ENCODE measurements around the gene ALDH18A1.
"Not testable (repeated sequence)": the region's sequence is repeated elsewhere in the genome, so short reads cannot be mapped to it uniquely, and the experiment has no call there.

The ALDH18A1 gene

DNA sequence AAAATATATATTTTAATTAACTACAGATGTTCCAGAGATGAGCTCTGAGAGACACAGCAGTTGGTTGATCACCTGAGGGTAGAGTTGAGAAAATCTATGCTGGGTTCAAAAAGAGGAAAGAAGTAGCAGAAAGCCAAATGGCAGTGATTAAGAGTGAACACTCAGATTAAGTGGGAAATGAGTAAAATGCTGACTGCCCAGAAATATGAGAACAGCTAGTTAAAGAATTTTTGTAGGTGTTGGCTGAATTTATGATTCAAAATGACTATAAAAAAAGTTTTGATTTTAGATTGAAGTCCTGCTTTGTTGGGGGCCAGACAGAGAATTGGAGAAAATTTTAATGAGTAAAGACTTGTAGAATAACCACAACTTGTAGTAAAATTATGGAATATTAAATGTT is 27.5 kb upstream of the ALDH18A1 start:
- H3K4me1 ChIP-seq, result peaks cover 5% of the 10 kb centered on the region
- H3K27ac ChIP-seq, result no peak overlapping the region
- H3K36me3 ChIP-seq (ENCODE audit: control insufficient read depth, insufficient read depth, low read length), result no peaks in the 10 kb centered on the region
- H2AFZ ChIP-seq, result no peak overlapping the region
- H3K4me2 ChIP-seq (ENCODE audit: low read length), result no peak overlapping the region
- H3K4me3 ChIP-seq (ENCODE audit: low read depth, low read length), result no peak overlapping the region
- H3K27me3 ChIP-seq (ENCODE audit: control insufficient read depth, insufficient read depth, low read length), result no peaks in the 10 kb centered on the region
- no peak overlapping the region for H3K9ac ChIP-seq
- TF ChIP-seq CTCF (IDR thresholded peaks at IDR 0.05), result no peak
- no peaks in the 10 kb centered on the region for H3K9me3 ChIP-seq (ENCODE audit: control insufficient read depth, low read length)
- no peaks in the 10 kb centered on the region for H3K79me2 ChIP-seq

GRCh38 chr10:95675403-95676116 is 19.0 kb upstream of the ALDH18A1 start:
- no peaks in the 10 kb centered on the region for H3K27me3 ChIP-seq (ENCODE audit: control insufficient read depth, insufficient read depth, low read length)
- no peaks in the 10 kb centered on the region for H3K36me3 ChIP-seq (ENCODE audit: control insufficient read depth, insufficient read depth, low read length)
- H3K79me2 ChIP-seq, result no peaks in the 10 kb centered on the region
- no peak overlapping the region for H3K9ac ChIP-seq
- no peak overlapping the region for H2AFZ ChIP-seq
- no peak overlapping the region for H3K4me3 ChIP-seq (ENCODE audit: low read depth, low read length)
- H3K4me1 ChIP-seq, result no peaks in the 10 kb centered on the region
- no peak overlapping the region for H3K27ac ChIP-seq
- no peak for TF ChIP-seq CTCF (IDR thresholded peaks at IDR 0.05)
- H3K4me2 ChIP-seq (ENCODE audit: low read length), result no peak overlapping the region
- H3K9me3 ChIP-seq (ENCODE audit: control insufficient read depth, low read length), result no peaks in the 10 kb centered on the region

GRCh38 chr10:95674643-95675042 is 18.1 kb upstream of the ALDH18A1 start:
- Histone ChIP-seq H3K36me3 (ENCODE audit: control insufficient read depth, insufficient read depth, low read length) (no peaks in the 10 kb centered on the region), H3K79me2 (no peaks in the 10 kb centered on the region), H3K9me3 (ENCODE audit: control insufficient read depth, low read length) (no peaks in the 10 kb centered on the region), H3K4me2 (ENCODE audit: low read length) (no peak overlapping the region), H3K27ac (no peak overlapping the region), H3K4me3 (ENCODE audit: low read depth, low read length) (no peak overlapping the region), H3K4me1 (no peaks in the 10 kb centered on the region), H2AFZ (no peak overlapping the region), H3K9ac (no peak overlapping the region), H3K27me3 (ENCODE audit: control insufficient read depth, insufficient read depth, low read length) (no peaks in the 10 kb centered on the region)
- TF ChIP-seq CTCF (IDR thresholded peaks at IDR 0.05), result no peak

DNA sequence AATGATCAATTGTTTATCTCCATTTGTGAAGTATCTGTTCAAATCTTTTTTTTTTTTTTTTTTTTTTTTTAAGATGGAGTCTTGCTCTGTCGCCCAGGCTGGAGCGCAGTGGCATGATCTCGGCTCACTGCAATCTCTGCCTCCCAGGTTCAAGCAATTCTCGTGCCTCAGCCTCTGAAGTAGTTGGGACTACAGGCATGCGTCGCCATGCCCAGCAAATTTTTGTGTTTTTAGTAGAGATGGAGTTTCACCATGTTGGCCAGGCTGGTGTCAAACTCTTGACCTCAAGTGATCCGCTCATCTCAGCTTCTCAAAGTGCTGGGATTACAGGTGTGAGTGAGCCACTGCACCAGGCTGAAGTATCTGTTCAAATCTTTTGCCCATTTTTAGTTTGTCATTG is 16.1 kb upstream of the ALDH18A1 start:
- H3K4me1 ChIP-seq; H3K79me2 ChIP-seq; H3K27me3 ChIP-seq (ENCODE audit: control insufficient read depth, insufficient read depth, low read length); H3K9me3 ChIP-seq (ENCODE audit: control insufficient read depth, low read length); H2AFZ ChIP-seq; H3K9ac ChIP-seq; H3K36me3 ChIP-seq (ENCODE audit: control insufficient read depth, insufficient read depth, low read length); H3K27ac ChIP-seq; H3K4me3 ChIP-seq (ENCODE audit: low read depth, low read length); H3K4me2 ChIP-seq (ENCODE audit: low read length): not testable (repeated sequence)

GRCh38 chr10:95664543-95664942 is 8.0 kb upstream of the ALDH18A1 start:
- no peak overlapping the region for H3K27ac ChIP-seq
- no peaks in the 10 kb centered on the region for H3K27me3 ChIP-seq (ENCODE audit: control insufficient read depth, insufficient read depth, low read length)
- H3K9me3 ChIP-seq (ENCODE audit: control insufficient read depth, low read length), result no peaks in the 10 kb centered on the region

More at GRCh38 chr10:95664543-95664942, 8.0 kb upstream of the ALDH18A1 start:
- H3K36me3 ChIP-seq (ENCODE audit: control insufficient read depth, insufficient read depth, low read length), result no peaks in the 10 kb centered on the region
- no peak for TF ChIP-seq CTCF (IDR thresholded peaks at IDR 0.05)
- no peak overlapping the region for H3K4me2 ChIP-seq (ENCODE audit: low read length)
- H3K4me1 ChIP-seq, result peaks cover 5% of the 10 kb centered on the region
- H3K4me3 ChIP-seq (ENCODE audit: low read depth, low read length), result no peak overlapping the region
- no peak overlapping the region for H3K9ac ChIP-seq
- no peak overlapping the region for H2AFZ ChIP-seq
- H3K79me2 ChIP-seq, result no peaks in the 10 kb centered on the region
